T-helper 2 cell treated with Interferon-gamma antibody and Interleukin-4, amounts not matched to agents 100 ng/mL and 5 ng/mL, for 36 hours (primary cell): ENCODE data around the gene ADGRF1. TPM values are rescaled to one million over a fixed set of nuclear protein-coding genes. Genes with fewer than 3 reads are reported as not detected.

Experiments used
- total RNA-seq: library from RNA; stranded (reverse); gene quantifications from 2 replicates; pipeline ENCODE4 v1.2.3, GENCODE V29; 2022

Gene ADGRF1
- total RNA-seq, 1 donor from 2014 or later: not detected

Other genes starting within 250 kb of the ADGRF1 start
- gene MEP1A, start 248.9 kb downstream of the ADGRF1 start, total RNA-seq: not detected in 2 replicates
- gene ADGRF5, start 120.4 kb downstream of the ADGRF1 start, total RNA-seq: not detected in 2 replicates